HepG2 (cell line): ENCODE data around the gene MGAT2. TPM values are rescaled to one million over a fixed set of nuclear protein-coding genes. Genes with fewer than 3 reads are reported as not detected.

Experiments used
- FOXA3 ChIP-seq: IDR thresholded peaks from 2 replicates; pipeline ENCODE4 v1.6.1; 2016; ENCODE audit warnings: missing genetic modification reagents, missing compliant biosample characterization
- FOXK2 ChIP-seq: fragments of 450-650 bp; IDR thresholded peaks from 2 replicates; pipeline ENCODE4 v1.6.1; 2016
- GPN1 ChIP-seq: sonication (generic); formaldehyde crosslinking; IDR thresholded peaks from 2 replicates; pipeline ENCODE4 v1.5.1; 2020; ENCODE audit warnings: missing genetic modification reagents, borderline replicate concordance
- HDAC2 ChIP-seq: sonication (generic); formaldehyde crosslinking; IDR thresholded peaks from 2 replicates; pipeline ENCODE4 v1.4.0; 2020; ENCODE audit warnings: missing genetic modification reagents
- KDM5A ChIP-seq: fragments of 200-600 bp; sonication (generic); IDR thresholded peaks from 2 replicates; pipeline ENCODE4 v1.7.0; 2018; ENCODE audit warnings: antibody characterized with exemption, mild to moderate bottlenecking, low read length, borderline replicate concordance
- MTA3 ChIP-seq: sonication (generic); formaldehyde crosslinking; IDR thresholded peaks from 2 replicates; pipeline ENCODE4 v1.4.0; 2020; ENCODE audit warnings: missing genetic modification reagents
- NFAT5 ChIP-seq: sonication (generic); formaldehyde crosslinking; IDR thresholded peaks from 2 replicates; pipeline ENCODE4 v1.4.0; 2020; ENCODE audit warnings: missing genetic modification reagents
- NR2F2 ChIP-seq: IDR thresholded peaks from 2 replicates; pipeline ENCODE4 v1.6.1; 2012; ENCODE audit warnings: low read depth, inconsistent platforms, borderline replicate concordance
- PRDM10 ChIP-seq: sonication (generic); formaldehyde crosslinking; IDR thresholded peaks from 2 replicates; pipeline ENCODE4 v1.4.0; 2020; ENCODE audit warnings: low read depth, missing genetic modification reagents
- TEAD2 ChIP-seq: sonication (generic); formaldehyde crosslinking; IDR thresholded peaks from 2 replicates; pipeline ENCODE4 v1.9.0; 2021; ENCODE audit warnings: missing genetic modification reagents
- TFAP4 ChIP-seq: sonication (generic); IDR thresholded peaks from 2 replicates; pipeline ENCODE4 v1.6.1; 2016; ENCODE audit warnings: low read depth, borderline replicate concordance
- ZFP36L2 ChIP-seq: sonication (generic); formaldehyde crosslinking; IDR thresholded peaks from 2 replicates; pipeline ENCODE4 v1.4.0; 2020; ENCODE audit warnings: missing genetic modification reagents
- ZNF484 ChIP-seq: sonication (generic); formaldehyde crosslinking; IDR thresholded peaks from 2 replicates; pipeline ENCODE4 v1.5.1; 2020; ENCODE audit warnings: mild to moderate bottlenecking, low read depth, missing genetic modification reagents, borderline replicate concordance
- ZNF512 ChIP-seq: sonication (generic); formaldehyde crosslinking; IDR thresholded peaks from 2 replicates; pipeline ENCODE4 v1.4.0; 2020; ENCODE audit warnings: mild to moderate bottlenecking, missing genetic modification reagents
- ZNF567 ChIP-seq: sonication (generic); formaldehyde crosslinking; IDR thresholded peaks from 2 replicates; pipeline ENCODE4 v1.8.1; 2023; ENCODE audit warnings: mild to moderate bottlenecking, missing genetic modification reagents, borderline replicate concordance
- polyA plus RNA-seq, 8 experiments: library from polyadenylated mRNA; depleted of rRNA in 3 of 8; stranded (reverse) in 7 of 8; unstranded in 1 of 8; fragments of >200 nt; fragmentation: Illumina TruSeq in 4 of 8; extraction: Trizol in 4 of 8; gene quantifications; 2 replicates each; pipeline versions ENCODE4 v1.2.1 to v1.2.3, GENCODE V29; 2011 to 2016; ENCODE audit warnings: low read depth in 4 of 8, missing spikeins in 1 of 8, mixed read lengths in 1 of 8; ENCODE audit not compliant: insufficient read depth in 1 of 8
- total RNA-seq, 5 experiments: library from RNA; depleted of rRNA; stranded (reverse); fragments of >200 nt; fragmentation: Illumina TruSeq; extraction: Trizol; gene quantifications; 2 replicates each; pipeline ENCODE4 v1.2.3, GENCODE V29; 2016; ENCODE audit warnings: low read depth in 1 of 5

The MGAT2 gene
- total and polyA plus RNA-seq, 2 of the 13 experiments (the other 11 are each of a cell fraction or from before 2014, with no cell fraction given): 12.9 to 51.9 TPM

- TF ChIP-seq PRDM10 (CRISPR knock-in tag) (peak; percentile 38; the same call in 1 of the 2 replicates), ZNF484 (CRISPR knock-in tag) (no peak), MTA3 (CRISPR knock-in tag) (no peak), ZNF512 (CRISPR knock-in tag) (no peak), FOXA3 (CRISPR knock-in tag) (peak; percentile 31), ZNF567 (peak; percentile 57; the same call in 1 of the 2 replicates), GPN1 (no peak), KDM5A (peak; percentile 54; the same call in 1 of the 2 replicates), FOXK2 (no peak), NR2F2 (peak; percentile 54; the same call in 1 of the 2 replicates), ZFP36L2 (CRISPR knock-in tag) (no peak), TEAD2 (CRISPR knock-in tag) (no peak), HDAC2 (CRISPR knock-in tag) (peak; percentile 48; the same call in 1 of the 2 replicates), NFAT5 (CRISPR knock-in tag) (no peak), TFAP4 (peak; percentile 48; the same call in 1 of the 2 replicates)
These were observed 13.3 kb downstream of the MGAT2 start (continued) for GRCh38 chr14:49633640-49634546.
